Astrocyte (in vitro differentiated cells and primary cell): Measurements from ENCODE around the gene SAMD4B. TPM values are rescaled to one million over a fixed set of nuclear protein-coding genes. Genes with fewer than 3 reads are reported as not detected.

ENCODE experiments used
- DNase-seq: peaks from one replicate; pipeline ENCODE4 v3.0.0-alpha.2; 2010; ENCODE audit warnings: low read depth
- FAIRE-seq: peaks from 2 replicates; lab custom pipeline; 2011; peaks lifted over from hg19 to GRCh38; lab: Jason Lieb, UNC
- H2AFZ ChIP-seq: 2 replicates; pipeline ENCODE4 v1.6.0; 2012; ENCODE audit warnings: low read depth, low read length, inconsistent platforms
- H3K27ac ChIP-seq: 2 replicates; pipeline ENCODE4 v1.5.1; 2011; ENCODE audit warnings: low read depth, low read length, inconsistent platforms
- H3K27me3 ChIP-seq: 2 replicates; pipeline ENCODE4 v1.6.0; 2011; ENCODE audit warnings: low read length, inconsistent platforms; ENCODE audit not compliant: insufficient read depth
- H3K36me3 ChIP-seq: 2 replicates; pipeline ENCODE4 v1.5.1; 2011; ENCODE audit warnings: low read length, inconsistent platforms; ENCODE audit not compliant: insufficient read depth
- H3K4me1 ChIP-seq: 2 replicates; pipeline ENCODE4 v1.5.1; 2011; ENCODE audit warnings: low read length, inconsistent platforms; ENCODE audit not compliant: insufficient read depth
- H3K4me2 ChIP-seq: 2 replicates; pipeline ENCODE4 v1.6.0; 2012; ENCODE audit warnings: low read length, inconsistent platforms
- H3K4me3 ChIP-seq: 2 replicates; pipeline ENCODE4 v1.5.1; 2011; ENCODE audit warnings: low read depth, mild to moderate bottlenecking, low read length, inconsistent platforms; ENCODE audit not compliant: insufficient read depth
- H3K79me2 ChIP-seq: 2 replicates; pipeline ENCODE4 v1.6.0; 2012; ENCODE audit warnings: mild to moderate bottlenecking, low read length, inconsistent platforms; ENCODE audit not compliant: insufficient read depth
- H3K9ac ChIP-seq: 2 replicates; pipeline ENCODE4 v1.6.0; 2012; ENCODE audit warnings: mild to moderate bottlenecking, low read length, inconsistent platforms
- H3K9me3 ChIP-seq: 2 replicates; pipeline ENCODE4 v1.5.1; 2012; ENCODE audit warnings: low read depth, mild to moderate bottlenecking, low read length, inconsistent platforms; ENCODE audit not compliant: insufficient read depth
- H4K20me1 ChIP-seq: 2 replicates; pipeline ENCODE4 v1.6.0; 2012; ENCODE audit warnings: low read length, inconsistent platforms; ENCODE audit not compliant: insufficient read depth
- H3K27ac Mint-ChIP-seq: one replicate; pipeline ENCODE4 v1.8.0; 2021; ENCODE audit warnings: mild to moderate bottlenecking, mixed read lengths; ENCODE audit not compliant: unreplicated experiment
- H3K27me3 Mint-ChIP-seq: one replicate; pipeline ENCODE4 v1.8.0; 2021; ENCODE audit warnings: low read depth, mixed read lengths; ENCODE audit not compliant: unreplicated experiment
- H3K36me3 Mint-ChIP-seq: one replicate; pipeline ENCODE4 v1.8.0; 2021; ENCODE audit warnings: low read depth, mixed read lengths; ENCODE audit not compliant: unreplicated experiment
- H3K4me1 Mint-ChIP-seq: one replicate; pipeline ENCODE4 v1.8.0; 2021; ENCODE audit warnings: low read depth, mixed read lengths; ENCODE audit not compliant: unreplicated experiment
- H3K4me3 Mint-ChIP-seq: one replicate; pipeline ENCODE4 v1.8.0; 2021; ENCODE audit warnings: mild to moderate bottlenecking, moderate library complexity, mixed read lengths; ENCODE audit not compliant: unreplicated experiment
- H3K9me3 Mint-ChIP-seq: one replicate; pipeline ENCODE4 v1.8.0; 2021; ENCODE audit warnings: mild to moderate bottlenecking, mixed read lengths; ENCODE audit not compliant: unreplicated experiment
- EZH2 ChIP-seq: IDR thresholded peaks from 2 replicates; pipeline ENCODE4 v1.6.1; 2012; ENCODE audit warnings: mild to moderate bottlenecking, low read length, inconsistent platforms; ENCODE audit not compliant: insufficient read depth
- total RNA-seq: library from RNA; stranded (reverse); gene quantifications from 2 replicates; pipeline ENCODE4 v1.2.1, GENCODE V29; 2021
- TF ChIP-seq, protein P1 (sequence below): IDR thresholded peaks from 2 replicates; pipeline ENCODE4 v1.5.1; 2011; ENCODE audit warnings: low read depth, mild to moderate bottlenecking, inconsistent platforms, low read length, moderate library complexity; ENCODE audit not compliant: insufficient read depth

Gene SAMD4B
- total RNA-seq, 1 donor from 2014 or later = 98.6 TPM

DNA sequence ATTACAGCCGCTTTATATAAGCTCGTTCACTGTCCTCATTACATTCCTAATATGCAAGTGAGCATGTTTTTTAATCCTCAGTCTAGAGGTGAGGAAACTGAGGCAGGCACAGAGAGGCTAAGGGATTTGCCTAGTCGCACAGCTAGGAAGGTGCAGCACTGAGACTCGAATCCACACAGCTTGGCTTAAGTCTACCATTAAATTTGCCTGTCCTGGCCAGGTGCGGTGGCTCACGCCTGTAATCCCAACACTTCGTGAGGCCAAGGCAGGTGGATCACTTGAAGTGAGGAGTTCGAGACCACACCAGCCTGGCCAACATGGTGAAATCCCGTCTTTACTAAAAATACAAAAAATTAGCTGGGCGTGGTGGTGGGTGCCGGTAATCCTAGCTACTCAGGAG, 85.5 kb downstream of the SAMD4B start:
- Histone ChIP-seq H3K4me3 (no peak overlapping the region), H3K9ac (peak overlapping the region; percentile 84), H3K9me3 (no peaks in the 10 kb centered on the region), H3K36me3 (peaks cover 16% of the 10 kb centered on the region), H3K4me2 (peak overlapping the region; percentile 68), H3K27me3 (no peaks in the 10 kb centered on the region), H4K20me1 (peaks cover 35% of the 10 kb centered on the region), H3K79me2 (peaks cover 14% of the 10 kb centered on the region), H2AFZ (no peak overlapping the region), H3K4me1 (peaks cover 24% of the 10 kb centered on the region), H3K27ac (peak overlapping the region; percentile 99)
- Mint-ChIP-seq H3K9me3 (no peaks in the 10 kb centered on the region), H3K27me3 (no peaks in the 10 kb centered on the region), H3K4me3 (no peak overlapping the region), H3K27ac (peak overlapping the region; percentile 97), H3K4me1 (peaks cover 24% of the 10 kb centered on the region), H3K36me3 (peaks cover 26% of the 10 kb centered on the region)
- no peak for DNase-seq
- no peak for FAIRE-seq
- TF ChIP-seq, protein P1, sequence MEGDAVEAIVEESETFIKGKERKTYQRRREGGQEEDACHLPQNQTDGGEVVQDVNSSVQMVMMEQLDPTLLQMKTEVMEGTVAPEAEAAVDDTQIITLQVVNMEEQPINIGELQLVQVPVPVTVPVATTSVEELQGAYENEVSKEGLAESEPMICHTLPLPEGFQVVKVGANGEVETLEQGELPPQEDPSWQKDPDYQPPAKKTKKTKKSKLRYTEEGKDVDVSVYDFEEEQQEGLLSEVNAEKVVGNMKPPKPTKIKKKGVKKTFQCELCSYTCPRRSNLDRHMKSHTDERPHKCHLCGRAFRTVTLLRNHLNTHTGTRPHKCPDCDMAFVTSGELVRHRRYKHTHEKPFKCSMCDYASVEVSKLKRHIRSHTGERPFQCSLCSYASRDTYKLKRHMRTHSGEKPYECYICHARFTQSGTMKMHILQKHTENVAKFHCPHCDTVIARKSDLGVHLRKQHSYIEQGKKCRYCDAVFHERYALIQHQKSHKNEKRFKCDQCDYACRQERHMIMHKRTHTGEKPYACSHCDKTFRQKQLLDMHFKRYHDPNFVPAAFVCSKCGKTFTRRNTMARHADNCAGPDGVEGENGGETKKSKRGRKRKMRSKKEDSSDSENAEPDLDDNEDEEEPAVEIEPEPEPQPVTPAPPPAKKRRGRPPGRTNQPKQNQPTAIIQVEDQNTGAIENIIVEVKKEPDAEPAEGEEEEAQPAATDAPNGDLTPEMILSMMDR = no peak
- TF ChIP-seq EZH2 = no peak

DNA sequence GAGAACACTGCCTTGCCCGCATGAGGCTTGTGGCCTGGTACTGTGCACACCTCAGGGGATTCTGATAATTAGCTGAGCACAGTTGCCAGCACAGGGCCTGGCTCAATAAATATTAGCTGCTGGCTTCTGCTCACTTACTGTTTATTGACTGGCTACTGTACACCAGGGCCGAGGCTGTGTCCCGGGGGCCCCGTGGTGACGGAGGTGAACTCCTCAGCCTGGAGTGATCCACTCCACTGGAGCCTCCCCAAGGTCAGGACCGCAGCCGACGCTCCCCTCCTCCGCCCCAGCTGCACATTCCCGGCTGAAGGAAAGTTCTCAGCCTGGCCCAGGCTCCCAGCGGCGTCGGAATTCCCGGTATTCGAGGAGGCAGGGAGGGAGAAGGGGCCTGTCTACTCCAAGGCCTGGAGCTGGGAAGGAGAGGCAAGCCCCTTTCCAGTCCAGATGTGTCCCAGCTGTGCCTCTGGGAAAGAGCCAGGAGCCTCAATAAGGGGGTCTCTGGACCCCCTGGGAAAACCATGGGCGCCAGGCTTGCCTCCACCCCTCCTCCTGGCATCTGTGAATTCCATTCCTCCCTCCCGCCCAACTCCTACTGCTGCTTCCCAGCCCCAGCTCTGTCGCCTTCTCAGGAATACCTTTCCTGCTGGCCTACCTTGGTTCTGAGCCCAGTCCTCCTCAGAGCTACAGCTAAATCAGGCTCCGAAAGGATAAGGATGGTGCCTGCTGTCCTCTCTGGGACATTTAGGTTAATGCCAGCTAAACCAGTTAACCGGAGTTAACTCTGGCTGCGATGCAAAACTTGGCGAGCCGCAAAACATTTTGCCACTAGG, 86.3 kb downstream of the SAMD4B start:
- Mint-ChIP-seq H3K27me3 (no peaks in the 10 kb centered on the region), H3K4me3 (peak overlapping the region; percentile 66), H3K9me3 (no peaks in the 10 kb centered on the region), H3K27ac (peak overlapping the region; percentile 97), H3K4me1 (peaks cover 27% of the 10 kb centered on the region), H3K36me3 (peaks cover 27% of the 10 kb centered on the region)
- Histone ChIP-seq H4K20me1 (peaks cover 36% of the 10 kb centered on the region), H3K36me3 (peaks cover 24% of the 10 kb centered on the region), H3K9me3 (no peaks in the 10 kb centered on the region), H3K27me3 (no peaks in the 10 kb centered on the region), H3K4me1 (peaks cover 24% of the 10 kb centered on the region), H3K27ac (peak overlapping the region; percentile 99), H3K79me2 (peaks cover 17% of the 10 kb centered on the region), H3K9ac (peak overlapping the region; percentile 84), H3K4me2 (peak overlapping the region; percentile 68), H3K4me3 (no peak overlapping the region), H2AFZ (no peak overlapping the region)
- FAIRE-seq = no peak
- DNase-seq = peak; percentile 91
- TF ChIP-seq, protein P1 = no peak
- TF ChIP-seq EZH2 = no peak
